Thyroid gland (tissue), 4 donors: Measurements from ENCODE around the gene LRMDA. TPM values are rescaled to one million over a fixed set of nuclear protein-coding genes. Genes with fewer than 3 reads are reported as not detected.

Experiments used
- DNase-seq, 2 donors: peaks; one replicate each; pipeline ENCODE4 v3.0.0-alpha.2; 2019
- H3K27ac ChIP-seq, 3 donors: fragments of 200-600 bp; sonication (generic); 1 replicate in 2 of 3; 2 replicates in 1 of 3; pipeline ENCODE4 v1.5.1; 2016 to 2019; ENCODE audit warnings: mild to moderate bottlenecking in 1 of 3, moderate library complexity in 1 of 3
- H3K27me3 ChIP-seq: fragments of 200-600 bp; sonication (generic); one replicate; pipeline ENCODE4 v1.5.1; 2019
- H3K36me3 ChIP-seq, 2 donors: fragments of 200-600 bp; sonication (generic); one replicate each; pipeline ENCODE4 v1.5.1; 2016 to 2019
- H3K4me1 ChIP-seq, 2 donors: fragments of 200-600 bp; sonication (generic); one replicate each; pipeline ENCODE4 v1.5.1; 2017 to 2019
- H3K4me3 ChIP-seq, 3 donors: fragments of 200-600 bp; sonication (generic); replicated peaks in 1 of 3; 1 replicate in 2 of 3; 2 replicates in 1 of 3; pipeline ENCODE4 v1.5.1; 2016; ENCODE audit warnings: mild to moderate bottlenecking in 1 of 3
- H3K9me3 ChIP-seq: fragments of 200-600 bp; sonication (generic); one replicate; pipeline ENCODE4 v1.5.1; 2017
- CTCF ChIP-seq, 6 experiments: fragments of 200-600 bp in 3 of 6; fragments of 450-650 bp in 3 of 6; sonication (generic) in 3 of 6; IDR thresholded peaks; one replicate each; pipeline ENCODE4 v1.5.1; 2016 to 2019; ENCODE audit warnings: antibody characterized with exemption in 6 of 6, mild to moderate bottlenecking in 2 of 6, inconsistent platforms in 1 of 6, moderate library complexity in 1 of 6
- POLR2A ChIP-seq, 2 donors: fragments of 450-650 bp; IDR thresholded peaks; one replicate each; pipeline ENCODE4 v1.6.1; 2017; ENCODE audit warnings: antibody characterized with exemption in 2 of 2, mild to moderate bottlenecking in 2 of 2, moderate library complexity in 1 of 2
- WGBS, 2 donors: methylation state at CpG; one replicate each; pipeline ENCODE4 v1.1.5; 2017; 5-methylcytosine and 5-hydroxymethylcytosine counted together
- intact Hi-C: fragments of 100-400 bp; cut with DNase I; formaldehyde crosslinking; loops from one replicate; pipeline ENCODE4 v1.15.1; 2023
- total RNA-seq, 4 donors: library from RNA; depleted of rRNA; stranded (reverse); fragments of >200 nt; gene quantifications; one replicate each; pipeline ENCODE4 v1.2.3, GENCODE V29; 2016

LRMDA gene
- total RNA-seq, 4 donors from 2014 or later = 16.5 to 31.7 (median 23.2) TPM

GRCh38 chr10:76430061-76430645 lies 998.7 kb downstream of the LRMDA start:
- Histone ChIP-seq H3K9me3 (no peaks in the 10 kb centered on the region), H3K27ac (peak overlapping the region in 1 of 3 donors; percentile 23), H3K4me3 (no peak overlapping the region), H3K27me3 (no peaks in the 10 kb centered on the region), H3K4me1 (peaks cover 21 to 26% of the 10 kb centered on the region in 2 donors), H3K36me3 (no peaks in the 10 kb centered on the region)
- no peak for TF ChIP-seq POLR2A (IDR thresholded peaks at IDR 0.05)
- no peak for TF ChIP-seq CTCF (IDR thresholded peaks at IDR 0.05)
- no peak for DNase-seq
- intact Hi-C loops = no loop called here
- 54 to 63% methylated on average over 4 of the region's 4 CpGs for WGBS, 2 donors

DNA sequence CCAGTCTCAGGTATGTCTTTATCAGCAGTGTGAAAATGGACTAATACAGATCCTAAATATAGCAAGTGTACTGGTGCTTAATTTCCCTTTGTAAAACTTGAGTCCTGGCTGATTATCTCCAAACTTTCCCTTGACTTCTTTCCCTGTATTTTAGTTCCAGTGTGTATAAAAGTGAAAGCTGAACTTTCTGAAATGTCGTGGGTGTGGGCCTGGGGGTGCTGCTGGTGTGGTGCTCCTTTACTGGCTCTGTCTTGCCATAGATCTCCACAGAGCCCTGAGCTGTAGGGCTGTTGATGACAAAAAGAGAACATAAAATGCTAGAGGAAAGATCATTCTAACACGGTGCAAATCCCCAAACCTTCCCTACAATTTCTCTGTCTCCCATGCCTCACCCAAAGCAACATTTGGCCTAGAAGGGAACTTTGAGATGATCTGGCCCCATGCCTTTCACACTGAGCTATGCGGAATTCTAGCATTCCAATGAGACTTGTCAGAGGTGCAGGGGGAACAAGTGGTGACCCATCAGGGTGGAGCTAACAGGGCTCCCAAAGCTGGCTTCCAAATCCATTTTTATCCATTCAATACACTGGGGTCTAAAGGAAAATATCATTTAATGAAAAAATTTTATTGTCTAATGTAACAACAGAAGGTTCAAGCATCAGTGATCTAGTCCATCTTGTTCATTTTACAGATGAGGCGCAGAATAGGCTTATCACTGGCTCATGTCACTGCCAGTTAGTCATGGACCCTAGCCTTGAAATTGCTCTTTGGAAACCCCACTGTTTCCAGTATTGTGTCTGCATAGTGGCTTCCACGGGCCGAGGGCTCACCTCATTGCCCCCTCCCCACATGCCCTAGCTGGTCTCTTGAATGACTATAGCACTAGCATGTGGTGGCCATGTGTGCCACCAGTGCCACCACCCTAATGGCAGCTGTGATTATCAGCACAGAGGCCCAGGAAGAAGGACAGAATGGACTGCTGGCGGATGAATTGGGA lies 1000.9 kb downstream of the LRMDA start:
- DNase-seq = peak; percentile 35 to 58

GRCh38 chr10:76433161-76434005 lies 1002.0 kb downstream of the LRMDA start:
- Histone ChIP-seq H3K4me3 (no peak overlapping the region), H3K27ac (peak overlapping the region in 2 of 3 donors; percentile 47 to 56), H3K36me3 (no peaks in the 10 kb centered on the region), H3K27me3 (no peaks in the 10 kb centered on the region), H3K4me1 (peaks cover 25 to 29% of the 10 kb centered on the region in 2 donors), H3K9me3 (no peaks in the 10 kb centered on the region)
- intact Hi-C loops = no loop called here
- WGBS, 2 donors = 63 to 69% methylated on average over 8 of the region's 8 CpGs
- DNase-seq = peak; percentile 69 to 76
- TF ChIP-seq POLR2A (IDR thresholded peaks at IDR 0.05) (no peak), CTCF (IDR thresholded peaks at IDR 0.05) (no peak)

More for the DNA sequence above, 1000.9 kb downstream of the LRMDA start:
- TF ChIP-seq CTCF (IDR thresholded peaks at IDR 0.05) (no peak), POLR2A (IDR thresholded peaks at IDR 0.05) (no peak)
- peak overlapping the region; percentile 15 to 56 (median 56) for H3K27ac ChIP-seq
- no peak overlapping the region for H3K4me3 ChIP-seq
- H3K27me3 ChIP-seq = no peaks in the 10 kb centered on the region
- H3K36me3 ChIP-seq = no peaks in the 10 kb centered on the region
- H3K9me3 ChIP-seq = no peaks in the 10 kb centered on the region
- 66 to 85% methylated on average over 7 of the region's 7 CpGs for WGBS, 2 donors
- intact Hi-C loops = no loop called here
- H3K4me1 ChIP-seq = peaks cover 28 to 34% of the 10 kb centered on the region in 2 donors

GRCh38 chr10:76435157-76435556 lies 1003.7 kb downstream of the LRMDA start:
- intact Hi-C loops = no loop called here
- no peak overlapping the region for H3K4me3 ChIP-seq
- no peaks in the 10 kb centered on the region for H3K36me3 ChIP-seq
- DNase-seq = no peak
- WGBS, 2 donors = 88 to 93% methylated on average over 1 of the region's 1 CpG
- H3K9me3 ChIP-seq = no peaks in the 10 kb centered on the region
- H3K4me1 ChIP-seq = peaks cover 18 to 22% of the 10 kb centered on the region in 2 donors
- no peak overlapping the region for H3K27ac ChIP-seq
- TF ChIP-seq CTCF (IDR thresholded peaks at IDR 0.05) = no peak
- TF ChIP-seq POLR2A (IDR thresholded peaks at IDR 0.05) = no peak
- no peaks in the 10 kb centered on the region for H3K27me3 ChIP-seq
